Measurements from ENCODE around the gene PIK3R5. TPM values are rescaled to one million over a fixed set of nuclear protein-coding genes. Genes with fewer than 3 reads are reported as not detected.

The PIK3R5 gene
- total RNA-seq, 4 donors from 2014 or later = 0.63 to 5.9 (median 2.9) TPM

DNA sequence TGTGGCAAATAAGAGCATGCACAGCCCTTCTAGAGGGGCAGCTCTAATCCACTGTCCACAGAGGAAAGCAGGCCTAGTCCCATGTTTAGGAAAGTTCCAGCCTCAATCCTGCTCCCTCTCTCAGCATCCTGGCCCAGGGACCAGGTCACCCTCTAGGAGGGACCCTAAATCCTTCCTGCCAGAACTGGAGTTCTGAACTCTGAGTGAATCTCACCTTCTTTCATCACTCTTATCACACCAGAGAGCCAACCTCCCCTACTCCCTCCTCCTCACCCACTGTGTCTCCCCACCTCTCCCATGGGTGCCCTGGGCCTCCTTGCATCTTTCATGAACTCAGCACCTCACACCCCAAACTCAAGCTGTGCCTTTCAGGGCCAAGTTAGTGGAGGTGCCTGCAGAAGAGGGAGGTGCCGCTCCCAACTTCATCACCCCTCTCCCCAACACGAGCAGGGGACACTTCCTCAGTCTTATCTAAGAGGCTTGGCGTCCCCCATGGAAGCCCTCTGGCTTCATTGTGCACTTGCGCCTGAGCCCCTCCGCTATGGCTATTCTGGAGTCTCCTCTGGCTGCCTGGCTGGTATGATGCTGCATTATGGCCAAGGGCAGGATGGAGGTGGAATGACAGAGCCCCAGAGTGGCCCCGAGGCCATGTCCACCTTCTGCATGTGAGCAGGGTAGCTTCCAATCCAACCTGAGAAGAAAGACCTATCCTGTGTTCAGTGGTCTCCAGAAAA, 129.7 kb downstream of the PIK3R5 start:
- Histone ChIP-seq H3K27me3 (peaks cover 3 to 7% (median 6%) of the 10 kb centered on the region in 3 donors), H3K27ac (no peak overlapping the region), H3K9me3 (no peaks in the 10 kb centered on the region), H3K4me1 (no peaks in the 10 kb centered on the region), H3K36me3 (no peaks in the 10 kb centered on the region), H3K4me3 (no peak overlapping the region)
- intact Hi-C loops (cut with DNase I; ENCODE audit: low total_unique reads) (no loop called here), in situ Hi-C loops (cut with MboI; ENCODE audit: low sequenced_read_pairs in 4 of 4) (no loop called here)
- DNase-seq = no peak
- ATAC-seq = no peak
- TF ChIP-seq, protein P1, sequence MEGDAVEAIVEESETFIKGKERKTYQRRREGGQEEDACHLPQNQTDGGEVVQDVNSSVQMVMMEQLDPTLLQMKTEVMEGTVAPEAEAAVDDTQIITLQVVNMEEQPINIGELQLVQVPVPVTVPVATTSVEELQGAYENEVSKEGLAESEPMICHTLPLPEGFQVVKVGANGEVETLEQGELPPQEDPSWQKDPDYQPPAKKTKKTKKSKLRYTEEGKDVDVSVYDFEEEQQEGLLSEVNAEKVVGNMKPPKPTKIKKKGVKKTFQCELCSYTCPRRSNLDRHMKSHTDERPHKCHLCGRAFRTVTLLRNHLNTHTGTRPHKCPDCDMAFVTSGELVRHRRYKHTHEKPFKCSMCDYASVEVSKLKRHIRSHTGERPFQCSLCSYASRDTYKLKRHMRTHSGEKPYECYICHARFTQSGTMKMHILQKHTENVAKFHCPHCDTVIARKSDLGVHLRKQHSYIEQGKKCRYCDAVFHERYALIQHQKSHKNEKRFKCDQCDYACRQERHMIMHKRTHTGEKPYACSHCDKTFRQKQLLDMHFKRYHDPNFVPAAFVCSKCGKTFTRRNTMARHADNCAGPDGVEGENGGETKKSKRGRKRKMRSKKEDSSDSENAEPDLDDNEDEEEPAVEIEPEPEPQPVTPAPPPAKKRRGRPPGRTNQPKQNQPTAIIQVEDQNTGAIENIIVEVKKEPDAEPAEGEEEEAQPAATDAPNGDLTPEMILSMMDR (IDR thresholded peaks at IDR 0.05 in 4 of 5, conservative IDR thresholded peaks at IDR 0.05 in 1 of 5) = no peak
- no peak for TF ChIP-seq POLR2A (IDR thresholded peaks at IDR 0.05)

DNA sequence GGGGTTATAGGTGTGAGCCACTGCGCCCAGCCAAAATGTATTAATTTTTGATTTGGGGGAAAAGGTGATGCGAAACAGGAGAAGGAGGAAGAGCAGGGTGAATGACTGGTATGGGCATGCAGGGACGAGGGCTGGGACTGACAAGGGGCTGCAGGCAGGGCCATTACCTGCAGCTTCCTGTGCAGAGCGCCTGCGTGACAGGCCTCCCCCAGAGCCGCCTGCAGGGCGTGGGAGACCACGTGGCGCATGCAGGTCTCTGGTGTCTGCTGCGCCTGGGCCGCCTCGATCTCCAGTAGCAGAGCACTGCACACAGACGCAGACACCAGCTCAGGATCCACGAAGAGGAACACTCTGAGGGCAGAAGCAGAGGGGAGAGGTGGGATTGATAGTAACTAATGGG, 130.4 kb downstream of the PIK3R5 start:
- intact Hi-C loops (cut with DNase I; ENCODE audit: low total_unique reads) = no loop called here
- Histone ChIP-seq H3K4me3 (no peak overlapping the region), H3K4me1 (no peaks in the 10 kb centered on the region), H3K27me3 (peaks cover 3 to 7% (median 6%) of the 10 kb centered on the region in 3 donors), H3K27ac (no peak overlapping the region), H3K9me3 (no peaks in the 10 kb centered on the region), H3K36me3 (no peaks in the 10 kb centered on the region)
- ATAC-seq = no peak
- TF ChIP-seq, protein P1 (IDR thresholded peaks at IDR 0.05 in 4 of 5, conservative IDR thresholded peaks at IDR 0.05 in 1 of 5) = no peak
- no peak for TF ChIP-seq POLR2A (IDR thresholded peaks at IDR 0.05)
- no peak for DNase-seq
- in situ Hi-C loops (cut with MboI; ENCODE audit: low sequenced_read_pairs in 4 of 4) = no loop called here

DNA sequence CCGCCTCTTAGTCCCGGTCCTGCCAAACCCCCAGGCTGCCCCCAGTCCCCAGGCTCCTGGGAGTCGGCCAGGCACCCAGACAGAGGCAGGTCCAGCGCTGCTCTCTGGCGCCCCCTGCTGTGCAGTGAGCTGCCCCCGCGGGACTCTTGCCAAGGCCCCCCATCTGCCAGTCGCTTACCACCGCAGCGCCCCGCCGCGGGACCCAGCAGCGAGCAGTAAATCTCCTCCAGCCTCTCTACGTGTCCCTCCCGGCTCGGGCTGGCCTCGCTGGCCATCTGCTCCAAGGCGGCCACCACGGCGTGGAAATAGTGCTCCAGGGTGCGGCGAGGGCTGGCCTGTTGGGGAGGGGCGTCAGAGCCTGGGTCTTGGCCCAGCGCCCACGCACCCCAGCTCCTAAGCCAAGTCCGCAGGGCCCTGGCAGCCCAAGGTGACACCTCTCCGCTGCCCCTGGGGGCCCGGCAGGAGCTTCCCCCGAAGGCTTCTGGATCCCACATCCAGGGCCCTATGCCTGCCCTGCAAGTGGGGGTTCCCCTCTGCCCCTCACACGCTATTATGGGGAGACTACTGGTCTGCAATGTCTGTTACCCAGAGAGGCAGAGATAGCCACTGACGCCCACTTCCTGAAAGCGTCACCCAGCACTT, 132.7 kb downstream of the PIK3R5 start:
- intact Hi-C loops (cut with DNase I; ENCODE audit: low total_unique reads) (no loop called here), in situ Hi-C loops (cut with MboI; ENCODE audit: low sequenced_read_pairs in 4 of 4) (no loop called here)
- H3K27me3 ChIP-seq = peaks cover 3 to 7% (median 6%) of the 10 kb centered on the region in 3 donors
- DNase-seq = no peak
- ATAC-seq = no peak
- TF ChIP-seq POLR2A (IDR thresholded peaks at IDR 0.05) = no peak
- TF ChIP-seq, protein P1 (IDR thresholded peaks at IDR 0.05 in 4 of 5, conservative IDR thresholded peaks at IDR 0.05 in 1 of 5) = no peak
- no peak overlapping the region for H3K4me3 ChIP-seq
- no peaks in the 10 kb centered on the region for H3K36me3 ChIP-seq
- no peak overlapping the region for H3K27ac ChIP-seq
- H3K4me1 ChIP-seq = no peaks in the 10 kb centered on the region
- H3K9me3 ChIP-seq = no peaks in the 10 kb centered on the region

DNA sequence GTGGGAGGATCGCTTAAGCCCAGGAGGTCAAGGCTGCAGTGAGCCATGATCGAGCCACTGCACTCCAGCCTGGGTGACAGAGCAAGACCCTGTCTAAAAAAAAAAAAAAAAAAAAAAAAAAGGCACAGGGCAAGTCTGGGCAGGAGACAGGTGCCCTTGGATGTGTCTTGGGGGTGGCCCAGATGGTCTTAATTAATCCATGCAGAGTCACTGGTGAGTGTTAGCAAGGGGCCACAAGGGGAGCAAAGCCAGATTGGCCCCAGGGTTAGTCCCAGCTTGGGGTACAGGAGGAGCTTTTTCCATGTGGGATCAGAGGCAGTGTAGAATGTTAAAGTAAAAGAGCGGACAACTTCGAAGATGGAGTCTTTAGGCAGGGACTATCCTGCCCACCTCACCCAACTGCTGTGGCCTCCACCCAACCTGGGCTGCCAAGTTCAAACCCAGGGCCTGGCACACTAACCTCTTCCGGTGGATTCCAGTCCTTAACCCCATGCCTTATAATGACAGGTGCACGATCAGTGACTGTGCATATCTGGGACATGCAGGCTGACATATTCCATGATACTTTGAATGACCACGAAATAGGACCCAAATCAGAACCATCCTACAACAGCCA, 134.2 kb downstream of the PIK3R5 start:
- DNase-seq (no peak), ATAC-seq (no peak)
- no peaks in the 10 kb centered on the region for H3K9me3 ChIP-seq
- H3K4me3 ChIP-seq = no peak overlapping the region
- intact Hi-C loops (cut with DNase I; ENCODE audit: low total_unique reads) (no loop called here), in situ Hi-C loops (cut with MboI; ENCODE audit: low sequenced_read_pairs in 4 of 4) (no loop called here)
- H3K27ac ChIP-seq = no peak overlapping the region
- H3K27me3 ChIP-seq = peaks cover 3 to 7% (median 6%) of the 10 kb centered on the region in 3 donors
- H3K4me1 ChIP-seq = no peaks in the 10 kb centered on the region
- H3K36me3 ChIP-seq = no peaks in the 10 kb centered on the region
- no peak for TF ChIP-seq POLR2A (IDR thresholded peaks at IDR 0.05)
- TF ChIP-seq, protein P1 (IDR thresholded peaks at IDR 0.05 in 4 of 5, conservative IDR thresholded peaks at IDR 0.05 in 1 of 5) = no peak
